ENCODE results near the gene ASMTL.

ASMTL gene

GRCh38 chrX:1400742-1401471 lies 51.8 kb downstream of the ASMTL start:
- DNase-seq: no peak

GRCh38 chrX:1400049-1400448 lies 52.7 kb downstream of the ASMTL start:
- no peak for DNase-seq

- no peak for DNase-seq
Measured at GRCh38 chrX:1398431-1399340, 54.0 kb downstream of the ASMTL start.

GRCh38 chrX:1397441-1398270 lies 55.1 kb downstream of the ASMTL start:
- no peak for DNase-seq

GRCh38 chrX:1397001-1397400 lies 55.7 kb downstream of the ASMTL start:
- DNase-seq: no peak

GRCh38 chrX:1395646-1396216 lies 57.0 kb downstream of the ASMTL start:
- DNase-seq: no peak

- no peak for DNase-seq
Measured at GRCh38 chrX:1394731-1395501, 57.8 kb downstream of the ASMTL start.

GRCh38 chrX:1393871-1394615 lies 58.7 kb downstream of the ASMTL start:
- DNase-seq: no peak

GRCh38 chrX:1392376-1393068 lies 60.2 kb downstream of the ASMTL start:
- DNase-seq: no peak

GRCh38 chrX:1391707-1392375 lies 60.9 kb downstream of the ASMTL start, which contains the start of gene SLC25A6:
Gene SLC25A6, minus strand, starts transcription at chrX:1392113. Its CDS starts 104 bp downstream, at chrX:1392009.
- no peak for DNase-seq

- no peak for DNase-seq
Measured at GRCh38 chrX:1391370-1391706, 61.4 kb downstream of the ASMTL start.

- no peak for DNase-seq
Measured at GRCh38 chrX:1390621-1391369, 61.9 kb downstream of the ASMTL start.

GRCh38 chrX:1389993-1390285 lies 62.8 kb downstream of the ASMTL start:
- no peak for DNase-seq

GRCh38 chrX:1389181-1389992 lies 63.3 kb downstream of the ASMTL start:
- no peak for DNase-seq

GRCh38 chrX:1388651-1389050 lies 64.1 kb downstream of the ASMTL start:
- DNase-seq: no peak

- no peak for DNase-seq
Measured at GRCh38 chrX:1387141-1387776, 65.5 kb downstream of the ASMTL start.

- no peak for DNase-seq
Measured at GRCh38 chrX:1386338-1387127, 66.2 kb downstream of the ASMTL start.

Data from amniotic stem cell (primary cell).